HG03460 (cell line): ENCODE measurements around the gene SLC22A5.
"Not testable (repeated sequence)": the region's sequence is repeated elsewhere in the genome, so short reads cannot be mapped to it uniquely, and the experiment has no call there.

Source experiments
- ATAC-seq: cut with Tn5 transposase; IDR thresholded peaks from one replicate; pipeline ENCODE4 v1.9.1; 2021; ENCODE audit not compliant: unreplicated experiment

The SLC22A5 gene

DNA sequence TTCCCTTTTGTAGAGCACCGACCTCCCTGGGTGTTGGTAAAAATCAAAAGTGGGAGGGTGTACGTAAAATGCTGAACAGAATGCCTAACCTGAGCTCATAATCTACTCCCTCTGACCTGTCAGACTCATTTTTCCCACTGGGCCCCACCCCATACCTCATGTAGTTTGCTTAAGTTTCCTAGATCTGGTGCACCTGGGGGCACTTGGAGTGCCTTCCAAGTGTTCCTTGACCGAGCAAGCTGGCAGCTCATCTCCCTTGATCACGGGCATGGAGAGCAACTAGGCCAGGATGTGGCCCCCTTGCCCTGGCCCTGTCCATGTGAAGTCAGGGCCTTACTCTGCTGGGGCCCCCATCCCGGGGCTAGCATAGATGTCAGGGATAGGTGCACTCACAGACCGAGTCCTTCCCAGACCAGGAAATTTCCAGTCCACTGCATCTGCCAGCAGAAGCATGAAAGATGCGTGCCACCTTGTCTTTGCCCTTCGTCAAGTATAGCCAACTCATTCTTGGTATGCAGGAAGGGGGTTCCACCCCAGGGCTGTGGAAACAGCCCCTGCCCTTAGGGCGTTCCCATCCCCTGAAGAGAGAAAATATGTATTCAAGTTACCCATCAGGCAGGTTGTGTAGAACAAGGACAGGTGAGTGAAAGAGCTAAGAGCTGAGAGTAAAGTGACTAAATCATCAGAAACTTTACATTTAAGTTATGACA is 41.9 kb downstream of the SLC22A5 start:
- ATAC-seq, result no peak

DNA sequence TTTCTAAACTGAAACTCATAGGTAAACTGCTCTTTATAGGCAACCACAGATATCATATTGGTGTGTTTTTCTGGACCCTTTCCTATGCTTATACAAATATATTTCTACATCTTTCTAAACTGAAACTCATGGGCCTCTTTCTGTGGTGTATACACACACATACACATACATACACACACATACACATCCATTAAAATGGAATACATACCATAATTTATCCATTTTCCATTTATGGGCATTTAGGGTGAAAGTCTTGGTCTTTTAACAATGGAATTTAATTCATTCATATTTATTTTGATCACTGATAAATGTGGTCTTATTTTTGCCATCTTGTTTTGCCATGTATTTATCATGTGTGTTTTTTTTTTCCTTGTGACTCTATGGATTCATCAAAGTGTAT is 44.1 kb downstream of the SLC22A5 start:
- ATAC-seq, result no peak

GRCh38 chr5:132414634-132415378 is 45.3 kb downstream of the SLC22A5 start:
- no peak for ATAC-seq

DNA sequence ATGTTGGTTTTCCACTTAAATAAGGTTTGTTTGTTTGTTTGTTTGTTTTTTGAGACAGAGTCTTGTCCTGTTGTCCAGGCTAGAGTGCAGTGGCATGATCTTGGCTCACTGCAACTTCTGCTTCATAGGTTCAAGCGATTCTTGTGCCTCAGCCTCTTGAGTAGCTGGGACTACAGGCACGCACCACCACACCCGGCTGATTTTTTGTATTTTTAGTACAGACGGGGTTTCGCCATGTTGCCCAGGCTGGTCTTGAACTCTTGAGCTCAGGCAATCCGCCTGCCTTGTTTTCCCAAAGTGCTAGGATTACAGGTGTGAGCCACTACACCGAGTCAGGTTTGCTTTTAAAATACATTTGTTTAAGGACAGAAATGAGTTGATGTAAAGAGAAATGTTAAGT is 46.0 kb downstream of the SLC22A5 start:
- ATAC-seq, result not testable (repeated sequence)

DNA sequence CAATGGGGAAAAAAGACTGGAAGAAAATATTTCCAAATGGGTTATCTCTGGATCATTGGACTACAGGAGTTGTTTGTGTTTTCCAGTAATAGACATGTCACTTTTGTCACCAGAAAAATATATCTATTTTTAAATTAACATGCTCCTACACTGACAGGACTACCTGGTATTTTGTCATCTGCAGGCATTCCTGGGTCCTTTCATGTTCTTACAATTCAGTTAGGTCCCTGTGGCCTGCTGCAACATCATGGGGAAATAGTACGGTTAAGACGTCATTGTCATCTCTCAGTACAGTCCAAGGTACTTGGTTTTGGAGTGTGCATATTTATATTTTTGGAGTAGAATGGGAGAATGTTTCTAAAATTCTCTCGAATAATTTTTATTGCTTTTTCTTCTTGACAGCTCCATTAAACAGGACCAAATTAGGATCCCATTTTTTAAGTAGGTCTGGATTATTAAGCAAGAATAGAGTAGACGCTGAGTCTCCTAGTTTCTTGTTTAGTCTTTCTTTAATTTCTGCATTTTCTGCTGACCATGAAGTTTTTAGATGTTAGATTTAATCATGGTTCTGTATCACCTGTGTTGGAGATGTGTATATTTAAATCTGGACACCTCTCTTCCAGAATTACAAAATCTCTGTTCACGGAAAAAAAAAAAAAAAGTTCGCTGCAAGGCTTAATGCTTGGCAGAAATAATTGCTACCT is 46.9 kb downstream of the SLC22A5 start:
- no peak for ATAC-seq

- ATAC-seq, result no peak
Observed at GRCh38 chr5:132417010-132417439, 47.5 kb downstream of the SLC22A5 start.

GRCh38 chr5:132417461-132417860 is 48.0 kb downstream of the SLC22A5 start:
- ATAC-seq, result no peak

DNA sequence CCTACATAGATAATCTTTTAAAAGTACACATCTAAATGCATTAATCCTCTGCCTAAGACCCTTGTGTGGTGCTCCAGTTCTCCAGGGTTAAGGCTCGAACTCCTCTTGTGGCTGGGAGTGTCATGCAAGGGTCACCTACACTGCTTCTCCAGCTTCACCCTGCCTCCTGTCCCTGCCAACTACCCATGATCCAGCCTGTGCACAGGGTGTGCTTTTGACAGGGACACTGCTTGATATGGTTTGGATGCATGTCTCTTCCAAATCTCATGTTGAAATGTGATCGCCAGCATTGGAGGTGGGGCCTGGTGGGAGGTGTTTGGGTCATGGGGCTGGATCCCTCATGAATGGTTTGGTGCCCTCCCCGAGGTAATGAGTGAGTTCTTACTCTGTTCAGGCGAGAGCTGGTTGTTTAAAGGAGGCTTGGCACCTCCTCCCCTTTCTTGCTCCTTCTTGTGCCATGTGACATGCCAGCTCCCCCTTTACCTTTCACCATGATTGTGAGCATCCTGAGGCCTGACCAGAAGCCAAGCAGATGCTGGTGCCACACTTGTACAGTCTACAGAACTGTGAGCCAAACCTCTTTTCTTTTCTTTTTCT is 48.5 kb downstream of the SLC22A5 start:
- ATAC-seq, result no peak

- ATAC-seq, result no peak
Observed at GRCh38 chr5:132418881-132419280, 49.4 kb downstream of the SLC22A5 start.

GRCh38 chr5:132419502-132420468 is 50.3 kb downstream of the SLC22A5 start:
- peak; percentile 29 for ATAC-seq

GRCh38 chr5:132420706-132421272 is 51.3 kb downstream of the SLC22A5 start:
- peak; percentile 40 for ATAC-seq

- no peak for ATAC-seq
Observed at GRCh38 chr5:132421462-132421861, 52.0 kb downstream of the SLC22A5 start.

GRCh38 chr5:132422720-132423437 is 53.4 kb downstream of the SLC22A5 start:
- peak; percentile 28 for ATAC-seq

DNA sequence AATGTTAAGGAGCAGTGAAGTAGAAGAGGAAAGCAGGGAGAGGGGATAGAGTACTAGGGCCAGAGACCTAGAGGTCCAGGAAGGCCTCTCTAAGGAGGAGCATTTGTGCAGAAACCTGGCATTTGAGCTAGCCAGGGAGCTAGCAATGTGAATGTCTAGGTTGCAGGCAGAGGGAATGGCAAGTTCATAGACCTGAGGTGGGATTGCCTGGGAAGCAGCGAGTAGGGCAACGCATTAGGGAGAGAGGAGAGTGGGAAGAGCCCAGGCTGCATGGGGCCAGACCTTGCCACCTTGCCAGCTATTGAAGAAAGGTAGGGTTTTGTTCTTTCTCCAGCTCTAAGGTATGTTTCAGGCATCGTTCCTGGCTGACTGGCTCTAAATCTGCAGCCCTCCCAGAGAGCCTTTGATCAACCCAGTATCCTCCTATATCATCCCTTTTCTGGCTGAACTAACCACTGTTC is 54.0 kb downstream of the SLC22A5 start:
- ATAC-seq, result no peak

DNA sequence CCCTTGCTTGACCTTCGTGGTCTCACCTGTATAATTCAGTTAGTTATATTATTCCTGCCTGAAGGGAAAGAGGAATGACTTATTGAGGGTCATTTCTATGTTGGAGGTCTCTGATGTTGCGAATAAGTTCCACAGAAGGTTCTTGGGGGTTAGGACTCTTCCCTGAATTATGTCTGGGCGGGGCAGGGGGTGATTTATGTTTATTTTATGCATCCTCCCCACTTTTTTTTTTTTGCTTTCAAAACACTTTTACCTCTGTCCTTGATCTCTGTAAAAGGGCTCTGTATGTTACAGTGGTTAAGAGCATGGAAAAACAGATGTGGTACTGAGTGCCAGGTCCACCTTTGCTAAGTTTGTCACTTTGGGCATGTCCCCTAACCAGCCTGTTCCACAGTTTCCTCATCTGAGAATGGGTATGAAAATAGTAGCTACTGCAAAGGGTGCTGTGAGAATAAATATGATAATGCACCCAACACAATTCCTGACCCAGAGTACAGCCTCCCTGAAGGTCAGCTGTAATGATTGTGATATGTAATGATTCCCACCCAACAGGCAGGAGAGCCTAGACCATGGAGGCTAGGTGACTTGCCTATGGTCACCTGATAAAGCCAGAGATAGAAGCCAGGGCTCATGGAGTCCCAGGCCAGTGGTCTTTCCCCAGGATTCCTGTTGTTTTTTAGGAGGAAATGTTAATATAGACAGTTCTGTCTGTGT is 54.8 kb downstream of the SLC22A5 start:
- ATAC-seq, result no peak

DNA sequence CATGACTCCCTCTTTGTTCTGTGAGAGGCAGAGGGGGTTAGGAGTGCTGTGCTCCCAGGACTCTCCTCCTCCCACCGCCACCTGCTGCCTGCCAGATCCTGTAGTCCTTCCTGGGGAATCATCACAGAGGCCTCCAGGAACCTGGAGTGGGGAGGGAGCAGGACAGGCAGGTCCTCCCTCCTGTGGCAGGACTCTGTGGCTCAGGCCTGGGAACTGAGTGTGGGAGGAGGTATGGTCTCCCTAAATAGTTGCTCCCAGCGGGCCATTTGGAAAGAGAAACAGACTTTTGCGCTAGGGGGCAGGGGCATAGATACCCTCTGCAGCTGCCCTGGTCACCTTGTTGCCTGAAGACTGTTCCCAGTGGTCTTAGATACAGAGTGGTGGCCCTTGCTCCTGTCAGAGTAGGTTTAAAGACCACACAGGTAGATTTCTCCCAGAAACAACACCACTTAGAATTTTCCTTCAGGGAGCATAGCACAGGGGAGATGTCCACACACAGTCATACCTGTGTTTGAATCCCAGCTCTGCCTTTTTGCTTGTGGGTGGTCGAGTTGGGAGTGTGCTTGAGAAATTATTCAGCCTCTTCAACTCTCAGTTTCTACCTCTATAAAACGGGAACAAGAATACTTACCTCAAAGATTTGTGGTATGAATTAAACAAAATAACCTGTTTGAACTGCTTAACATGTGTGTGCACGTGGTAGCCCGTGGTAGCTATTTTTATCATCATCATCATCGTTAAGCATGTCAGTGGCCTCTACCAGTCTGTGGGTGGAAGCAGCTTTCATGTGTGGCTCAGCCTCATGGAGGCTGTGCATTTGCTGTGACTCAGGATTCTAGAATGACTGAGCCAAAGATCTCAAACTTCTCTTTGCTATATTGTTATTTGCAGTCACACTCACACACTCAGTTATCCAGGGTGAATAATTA is 55.8 kb downstream of the SLC22A5 start:
- ATAC-seq, result peak; percentile 46

GRCh38 chr5:132425975-132426524 is 56.5 kb downstream of the SLC22A5 start:
- no peak for ATAC-seq
